Measurements from ENCODE around the gene ADIPOR2.

DNA sequence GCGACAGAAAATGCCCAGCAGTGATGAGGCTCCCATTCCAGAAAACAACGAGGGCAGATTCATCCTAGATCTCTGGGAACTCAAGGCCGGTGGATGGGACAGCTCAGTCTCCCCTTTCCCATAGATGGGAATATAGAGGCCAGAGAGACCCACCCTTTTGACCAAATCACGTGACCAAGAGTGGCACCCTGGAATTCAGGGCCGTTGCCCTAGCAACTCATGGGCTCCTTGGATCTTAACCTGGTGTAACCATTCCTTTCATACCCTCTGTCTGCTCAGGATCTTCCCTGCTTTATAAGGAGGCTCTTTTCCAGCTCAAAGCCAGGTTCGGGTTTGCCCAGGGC lies 121.0 kb downstream of the ADIPOR2 start:
- TF ChIP-seq, protein P1, sequence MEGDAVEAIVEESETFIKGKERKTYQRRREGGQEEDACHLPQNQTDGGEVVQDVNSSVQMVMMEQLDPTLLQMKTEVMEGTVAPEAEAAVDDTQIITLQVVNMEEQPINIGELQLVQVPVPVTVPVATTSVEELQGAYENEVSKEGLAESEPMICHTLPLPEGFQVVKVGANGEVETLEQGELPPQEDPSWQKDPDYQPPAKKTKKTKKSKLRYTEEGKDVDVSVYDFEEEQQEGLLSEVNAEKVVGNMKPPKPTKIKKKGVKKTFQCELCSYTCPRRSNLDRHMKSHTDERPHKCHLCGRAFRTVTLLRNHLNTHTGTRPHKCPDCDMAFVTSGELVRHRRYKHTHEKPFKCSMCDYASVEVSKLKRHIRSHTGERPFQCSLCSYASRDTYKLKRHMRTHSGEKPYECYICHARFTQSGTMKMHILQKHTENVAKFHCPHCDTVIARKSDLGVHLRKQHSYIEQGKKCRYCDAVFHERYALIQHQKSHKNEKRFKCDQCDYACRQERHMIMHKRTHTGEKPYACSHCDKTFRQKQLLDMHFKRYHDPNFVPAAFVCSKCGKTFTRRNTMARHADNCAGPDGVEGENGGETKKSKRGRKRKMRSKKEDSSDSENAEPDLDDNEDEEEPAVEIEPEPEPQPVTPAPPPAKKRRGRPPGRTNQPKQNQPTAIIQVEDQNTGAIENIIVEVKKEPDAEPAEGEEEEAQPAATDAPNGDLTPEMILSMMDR (IDR thresholded peaks at IDR 0.05): no peak
- TF ChIP-seq POLR2AphosphoS5 (IDR thresholded peaks at IDR 0.05) (no peak), POLR2A (IDR thresholded peaks at IDR 0.05) (no peak), EP300 (IDR thresholded peaks at IDR 0.05) (no peak)

All from sigmoid colon (tissue), 4 donors.